ENCODE results near the gene MYBPC3. TPM values are rescaled to one million over a fixed set of nuclear protein-coding genes. Genes with fewer than 3 reads are reported as not detected.

The MYBPC3 gene
- total and polyA plus RNA-seq, 10 of the 15 experiments (the other 5 are each of a cell fraction or from before 2014, with no cell fraction given), result 0.03 to 0.08 (median 0.03) TPM; not detected in 7

DNA sequence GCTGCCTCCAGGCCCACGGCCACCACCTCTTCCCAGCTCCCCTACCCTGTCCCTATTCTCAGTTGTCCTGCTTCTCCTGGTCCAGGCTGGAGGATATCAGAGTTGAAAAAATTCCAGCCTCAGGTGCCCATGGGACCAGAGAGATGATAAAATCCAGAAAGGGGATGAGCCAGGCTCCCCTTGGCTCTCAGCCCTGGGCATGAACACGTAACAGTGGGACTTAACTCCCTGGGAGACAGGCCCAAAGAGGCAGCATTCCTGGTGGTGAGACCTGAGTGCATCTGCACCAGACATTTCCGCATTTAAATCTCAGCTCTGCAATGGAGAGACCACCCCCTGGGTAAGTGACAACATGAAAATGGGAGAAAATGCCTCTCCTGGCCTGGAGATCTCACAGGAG is 45.5 kb upstream of the MYBPC3 start:
- ChIA-PET POLR2A (interaction anchor here (3.2 to 6.8 kb wide), 3 partner anchors 8 to 25 kb away, joined by 21 to 57 read pairs (median 42); partner anchors contain the start of gene SPI1), CTCF (interaction anchor here (8.1 kb wide), 1 partner anchor 25 kb away, joined by 73 read pairs; no protein-coding TSS in a partner anchor), RAD21 (ENCODE audit: unreplicated experiment) (interaction anchor here (3.3 kb wide), 1 partner anchor 20 kb away, joined by 31 read pairs; the partner anchor contains the start of gene SPI1), SMC1A (ENCODE audit: uncharacterized antibody, unreplicated experiment) (interaction anchor here (0.8 to 3.1 kb wide), 2 partner anchors 10 to 24 kb away, joined by 3 to 15 read pairs; no protein-coding TSS in a partner anchor)
- H3K9me3 ChIP-seq (replicated peaks; ENCODE audit: control insufficient read depth, insufficient read depth, low read length), result no peaks in the 10 kb centered on the region
- peaks cover 50% of the 10 kb centered on the region for H3K4me1 ChIP-seq (ENCODE audit: control insufficient read depth, insufficient read depth, low read length)
- H4K20me1 ChIP-seq (ENCODE audit: control insufficient read depth, insufficient read depth), result no peaks in the 10 kb centered on the region
- 97% methylated on average over 3 of the region's 3 CpGs for WGBS (ENCODE audit: insufficient coverage, insufficient replicate concordance, low lambda C conversion rate, missing lambda C conversion rate)
- in situ Hi-C loops (cut with MboI) (no loop called here), intact Hi-C loops (cut with micrococcal nuclease; ENCODE audit: unreplicated experiment) (no loop called here)
- ATAC-seq, result no peak
- no peaks in the 10 kb centered on the region; a peak in 1 of 4 replicates for H3K36me3 ChIP-seq (ENCODE audit: control insufficient read depth in 2 of 2, insufficient read depth in 2 of 2, low read length in 1 of 2)
- no peak overlapping the region for H3K4me3 ChIP-seq
- BruUV-seq (replicated peaks), result no TSS peak
- H3K9ac ChIP-seq (ENCODE audit: control insufficient read depth, insufficient read depth, low read length), result no peak overlapping the region
- no peak overlapping the region for H3K4me2 ChIP-seq (ENCODE audit: control insufficient read depth, insufficient read depth)
- FAIRE-seq, result no peak
- no peak overlapping the region for H2AFZ ChIP-seq (ENCODE audit: control insufficient read depth, low read depth, low read length)
- H3K27ac ChIP-seq (ENCODE audit: control insufficient read depth, insufficient read depth), result no peak overlapping the region
- DNase-seq (ENCODE audit: low read depth, low spot score), result no peak
- H3K27me3 ChIP-seq (replicated peaks in 1 of 2; ENCODE audit: control insufficient read depth in 2 of 2, insufficient read depth in 2 of 2, low read length in 1 of 2), result no peaks in the 10 kb centered on the region
- TF ChIP-seq ZNF622 (IDR thresholded peaks at IDR 0.05), result no peak
- TF ChIP-seq NFXL1 (IDR thresholded peaks at IDR 0.05; ENCODE audit: borderline replicate concordance), result no peak
- TF ChIP-seq STAT3 (IDR thresholded peaks at IDR 0.05; ENCODE audit: low read depth, low read length), result no peak
- TF ChIP-seq PAX5 (IDR thresholded peaks at IDR 0.05; ENCODE audit: borderline replicate concordance, low read depth, low read length), result no peak
- TF ChIP-seq RELA (IDR thresholded peaks at IDR 0.05; ENCODE audit: borderline replicate concordance, partially characterized antibody), result no peak
- TF ChIP-seq SRF (IDR thresholded peaks at IDR 0.05; ENCODE audit: low read depth in 2 of 2, low read length in 2 of 2), result no peak
- TF ChIP-seq CEBPZ (IDR thresholded peaks at IDR 0.05; ENCODE audit: low read depth, low read length), result no peak
- TF ChIP-seq, protein P1, sequence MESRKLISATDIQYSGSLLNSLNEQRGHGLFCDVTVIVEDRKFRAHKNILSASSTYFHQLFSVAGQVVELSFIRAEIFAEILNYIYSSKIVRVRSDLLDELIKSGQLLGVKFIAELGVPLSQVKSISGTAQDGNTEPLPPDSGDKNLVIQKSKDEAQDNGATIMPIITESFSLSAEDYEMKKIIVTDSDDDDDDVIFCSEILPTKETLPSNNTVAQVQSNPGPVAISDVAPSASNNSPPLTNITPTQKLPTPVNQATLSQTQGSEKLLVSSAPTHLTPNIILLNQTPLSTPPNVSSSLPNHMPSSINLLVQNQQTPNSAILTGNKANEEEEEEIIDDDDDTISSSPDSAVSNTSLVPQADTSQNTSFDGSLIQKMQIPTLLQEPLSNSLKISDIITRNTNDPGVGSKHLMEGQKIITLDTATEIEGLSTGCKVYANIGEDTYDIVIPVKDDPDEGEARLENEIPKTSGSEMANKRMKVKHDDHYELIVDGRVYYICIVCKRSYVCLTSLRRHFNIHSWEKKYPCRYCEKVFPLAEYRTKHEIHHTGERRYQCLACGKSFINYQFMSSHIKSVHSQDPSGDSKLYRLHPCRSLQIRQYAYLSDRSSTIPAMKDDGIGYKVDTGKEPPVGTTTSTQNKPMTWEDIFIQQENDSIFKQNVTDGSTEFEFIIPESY (IDR thresholded peaks at IDR 0.05), result no peak
- TF ChIP-seq ZBED1 (IDR thresholded peaks at IDR 0.05; ENCODE audit: borderline replicate concordance), result no peak
- no peak for TF ChIP-seq RCOR1 (conservative IDR thresholded peaks at IDR 0.05; ENCODE audit: low read depth, low read length)
- TF ChIP-seq CHD1 (IDR thresholded peaks at IDR 0.05; ENCODE audit: low read depth, low read length), result no peak
- TF ChIP-seq KLF5 (IDR thresholded peaks at IDR 0.05; ENCODE audit: partially characterized antibody), result no peak
- no peak for TF ChIP-seq SMAD1 (IDR thresholded peaks at IDR 0.05; ENCODE audit: low read depth, partially characterized antibody)
- TF ChIP-seq RB1 (IDR thresholded peaks at IDR 0.05; ENCODE audit: borderline replicate concordance), result no peak
- H3K79me2 ChIP-seq (ENCODE audit: control insufficient read depth, insufficient read depth, low read length), result no peaks in the 10 kb centered on the region; the same call in 1 of the 2 replicates

Measured in GM12878 (cell line).